ENCODE results near the gene SPINT4.

The SPINT4 gene

GRCh38 chr20:45765307-45765875 is 43.2 kb downstream of the SPINT4 start:
- no peak for DNase-seq (ENCODE audit: low spot score)

- DNase-seq (ENCODE audit: low spot score) = no peak
These were observed 43.8 kb downstream of the SPINT4 start for GRCh38 chr20:45765980-45766379.

DNA sequence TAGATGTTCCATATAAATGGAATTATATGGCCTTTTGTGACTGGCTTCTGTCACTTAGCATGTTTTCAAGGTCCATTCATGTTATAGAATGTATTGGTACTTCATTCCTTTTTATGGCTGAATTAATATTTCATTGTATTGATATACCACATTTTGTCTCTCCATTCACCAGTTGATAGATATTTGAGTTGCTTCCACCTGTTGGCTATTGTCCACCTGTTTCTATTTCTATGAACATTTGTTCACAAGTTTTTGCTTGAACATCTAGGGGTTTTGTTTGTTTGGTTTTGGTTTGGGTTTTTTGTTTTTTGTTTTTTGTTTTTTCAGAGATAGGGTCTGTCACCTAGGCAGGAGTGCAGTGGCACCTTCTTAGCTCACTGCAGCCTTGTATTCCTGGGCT is 46.3 kb downstream of the SPINT4 start:
- DNase-seq (ENCODE audit: low spot score) = no peak

DNA sequence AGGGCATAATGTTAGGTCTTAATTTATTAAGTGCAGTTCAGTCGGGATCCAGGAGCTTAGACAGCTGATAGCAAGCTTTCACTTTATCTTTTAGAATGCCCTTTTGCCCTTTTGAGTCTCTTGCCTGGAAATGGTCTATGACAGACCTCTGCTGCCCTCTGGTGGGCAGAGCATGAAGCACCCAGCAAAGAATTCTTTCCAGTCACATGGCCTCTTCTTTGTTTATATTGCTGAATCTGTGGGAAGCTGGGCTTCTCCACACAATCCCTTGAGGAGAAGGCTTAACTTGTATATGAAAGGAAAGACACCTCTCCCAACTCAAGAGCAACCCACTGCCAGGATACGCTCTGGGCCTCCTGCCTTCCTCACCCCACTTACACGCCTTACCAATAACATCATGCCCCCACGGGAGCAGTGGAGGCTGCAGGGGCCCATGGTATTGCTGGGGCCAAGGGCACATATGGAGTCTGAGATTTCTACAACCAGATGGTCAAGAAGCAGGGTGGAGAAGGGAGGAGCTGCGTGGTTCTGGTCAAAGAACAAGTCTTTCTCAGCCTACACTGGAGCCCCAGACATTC is 49.1 kb downstream of the SPINT4 start:
- DNase-seq (ENCODE audit: low spot score) = peak; percentile 92

GRCh38 chr20:45772693-45773092 is 50.5 kb downstream of the SPINT4 start:
- DNase-seq (ENCODE audit: low spot score) = no peak

DNA sequence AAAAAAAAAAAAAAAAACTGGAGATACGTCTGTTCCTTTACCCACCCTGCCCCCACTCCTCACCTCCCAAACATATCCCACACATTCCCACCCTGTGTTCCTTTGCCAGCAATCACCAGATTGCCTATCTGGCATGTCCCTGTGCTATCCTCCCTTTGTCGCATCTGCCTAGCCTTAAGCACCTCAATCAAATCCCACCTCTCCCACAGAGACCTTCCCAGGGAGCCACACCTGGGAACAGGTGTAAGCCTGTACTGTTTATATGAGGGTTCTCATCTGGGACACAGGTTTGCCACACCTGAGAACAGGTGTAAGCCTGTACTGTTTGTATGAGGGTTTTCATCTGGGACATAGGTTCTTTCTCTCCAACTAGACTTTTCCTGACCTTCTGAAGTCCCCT is 52.8 kb downstream of the SPINT4 start:
- DNase-seq (ENCODE audit: low spot score) = no peak

DNA sequence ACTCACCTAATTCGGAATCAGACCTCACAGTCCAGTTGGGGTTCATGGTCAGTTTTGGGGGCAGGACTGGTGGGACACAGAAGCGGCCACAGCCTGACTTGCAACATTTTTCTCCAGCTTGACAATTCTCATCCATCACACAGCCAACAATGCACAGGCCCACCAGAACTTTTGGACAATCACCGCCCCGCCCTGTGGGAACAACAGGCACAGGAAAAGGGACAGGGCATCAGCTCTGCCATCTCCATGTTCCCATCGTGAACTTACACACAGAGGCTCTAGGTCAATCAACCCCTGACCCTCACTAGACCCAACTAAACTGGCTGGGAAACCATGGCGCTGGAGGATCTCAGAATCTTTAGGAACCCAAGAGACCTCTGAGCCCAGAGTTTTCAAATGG is 53.3 kb downstream of the SPINT4 start:
- no peak for DNase-seq (ENCODE audit: low spot score)

Small RNA genes within 50 kb of the gene (small RNA-seq; reads per million reads assigned to genes)
- 0 reads per million in 2 experiments for gene MIR3617
- 0 reads per million in 2 experiments for gene SPINT5P

Measured in SK-N-DZ (cell line).